Left ventricle myocardium inferior (tissue), 1 donor: Measurements from ENCODE around the gene TMEM30B. TPM values are rescaled to one million over a fixed set of nuclear protein-coding genes. Genes with fewer than 3 reads are reported as not detected.
"Not testable (repeated sequence)": the region's sequence is repeated elsewhere in the genome, so short reads cannot be mapped to it uniquely, and the experiment has no call there.

Source experiments
- DNase-seq: peaks from one replicate; pipeline ENCODE4 v3.0.0-alpha.2; 2020
- H3K27ac ChIP-seq: fragments of 200-600 bp; replicated peaks from 2 replicates; pipeline ENCODE4 v1.8.0; 2021
- H3K27me3 ChIP-seq: fragments of 200-600 bp; 2 replicates; pipeline ENCODE4 v1.8.0; 2021; ENCODE audit warnings: low read depth
- H3K36me3 ChIP-seq: fragments of 200-600 bp; 2 replicates; pipeline ENCODE4 v1.8.0; 2021
- H3K4me1 ChIP-seq: fragments of 200-600 bp; 2 replicates; pipeline ENCODE4 v1.8.0; 2021
- H3K4me3 ChIP-seq: fragments of 200-600 bp; 2 replicates; pipeline ENCODE4 v1.8.0; 2021; ENCODE audit warnings: mild to moderate bottlenecking, moderate library complexity
- H3K9me3 ChIP-seq: fragments of 200-600 bp; replicated peaks from 2 replicates; pipeline ENCODE4 v1.8.0; 2021
- CTCF ChIP-seq: fragments of 200-600 bp; IDR thresholded peaks from 2 replicates; pipeline ENCODE4 v1.8.0; 2021; ENCODE audit warnings: antibody characterized with exemption, mild to moderate bottlenecking, borderline replicate concordance
- intact Hi-C: fragments of 100-400 bp; cut with micrococcal nuclease; formaldehyde crosslinking; loops from one replicate; pipeline ENCODE4 v1.11.0; 2022
- total RNA-seq: library from RNA; stranded (reverse); fragmentation: NEBNext Ultra II Directional; extraction: Animal tissue kit (Norgen Biotek cat#: 25700); gene quantifications from one replicate; pipeline ENCODE4 v1.2.1, GENCODE V29; 2021
- donor health status: DM: no; HTN: yes; CAD: no; lungs with severe emphysema.

The TMEM30B gene
- total RNA-seq, 1 donor from 2014 or later = 0.22 TPM

GRCh38 chr14:61244009-61244408 lies 37.1 kb downstream of the TMEM30B start:
- no peak overlapping the region for H3K4me3 ChIP-seq
- H3K27ac ChIP-seq = no peak overlapping the region
- H3K36me3 ChIP-seq = no peaks in the 10 kb centered on the region
- no peak for DNase-seq
- H3K4me1 ChIP-seq = no peaks in the 10 kb centered on the region
- peaks cover 53% of the 10 kb centered on the region for H3K27me3 ChIP-seq
- H3K9me3 ChIP-seq = peaks cover 19% of the 10 kb centered on the region
- intact Hi-C loops = no loop called here
- TF ChIP-seq CTCF = no peak

- Histone ChIP-seq H3K9me3 (peaks cover 19% of the 10 kb centered on the region), H3K36me3 (no peaks in the 10 kb centered on the region), H3K27ac (no peak overlapping the region), H3K4me3 (no peak overlapping the region), H3K4me1 (no peaks in the 10 kb centered on the region), H3K27me3 (peaks cover 36% of the 10 kb centered on the region)
- no peak for DNase-seq
- TF ChIP-seq CTCF = no peak
- intact Hi-C loops = no loop called here
These were observed 40.9 kb downstream of the TMEM30B start for GRCh38 chr14:61240206-61240605.

GRCh38 chr14:61239285-61239684 lies 41.9 kb downstream of the TMEM30B start:
- DNase-seq, H3K4me1 ChIP-seq, H3K27ac ChIP-seq, intact Hi-C loops, H3K36me3 ChIP-seq, H3K4me3 ChIP-seq: not testable (repeated sequence)
- H3K9me3 ChIP-seq = peaks cover 19% of the 10 kb centered on the region
- peaks cover 36% of the 10 kb centered on the region for H3K27me3 ChIP-seq

- Histone ChIP-seq H3K27ac (no peak overlapping the region), H3K36me3 (no peaks in the 10 kb centered on the region), H3K27me3 (peaks cover 36% of the 10 kb centered on the region), H3K4me3 (no peak overlapping the region), H3K9me3 (peaks cover 19% of the 10 kb centered on the region), H3K4me1 (no peaks in the 10 kb centered on the region)
- intact Hi-C loops = no loop called here
- TF ChIP-seq CTCF = no peak
- DNase-seq = no peak
These were observed 42.4 kb downstream of the TMEM30B start for GRCh38 chr14:61238611-61239245.

- Histone ChIP-seq H3K4me3 (no peak overlapping the region), H3K27me3 (peaks cover 22% of the 10 kb centered on the region), H3K9me3 (no peaks in the 10 kb centered on the region), H3K27ac (no peak overlapping the region), H3K36me3 (no peaks in the 10 kb centered on the region), H3K4me1 (no peaks in the 10 kb centered on the region)
- DNase-seq = no peak
- intact Hi-C loops = no loop called here
- no peak for TF ChIP-seq CTCF
These were observed 46.8 kb downstream of the TMEM30B start for GRCh38 chr14:61234215-61234916.

GRCh38 chr14:61233436-61233956 lies 47.6 kb downstream of the TMEM30B start:
- Histone ChIP-seq H3K27me3 (peaks cover 26% of the 10 kb centered on the region), H3K4me3 (no peak overlapping the region), H3K4me1 (no peaks in the 10 kb centered on the region), H3K36me3 (no peaks in the 10 kb centered on the region), H3K27ac (no peak overlapping the region), H3K9me3 (no peaks in the 10 kb centered on the region)
- TF ChIP-seq CTCF = no peak
- intact Hi-C loops = no loop called here
- no peak for DNase-seq
